Esophagus muscularis mucosa (tissue), 4 donors: ENCODE results near the gene MAP3K20. TPM values are rescaled to one million over a fixed set of nuclear protein-coding genes. Genes with fewer than 3 reads are reported as not detected.
A peak's percentile ranks its signal among the peaks of the same experiment; 100 is the strongest.

Experiments
- DNase-seq: peaks from one replicate; pipeline ENCODE4 v3.0.0-alpha.2; 2017; ENCODE audit errors: extremely low spot score
- H3K27ac ChIP-seq, 4 donors: fragments of 200-600 bp; sonication (generic); replicated peaks in 1 of 4; 1 replicate in 3 of 4; 2 replicates in 1 of 4; pipeline ENCODE4 v1.5.1; 2016 to 2019; ENCODE audit warnings: mild to moderate bottlenecking in 1 of 4
- H3K27me3 ChIP-seq, 4 donors: fragments of 200-600 bp; sonication (generic); one replicate each; pipeline versions ENCODE4 v1.5.1 to v1.6.0; 2016 to 2019
- H3K36me3 ChIP-seq, 4 donors: fragments of 200-600 bp; sonication (generic); one replicate each; pipeline ENCODE4 v1.5.1; 2016 to 2019
- H3K4me1 ChIP-seq, 4 donors: fragments of 200-600 bp; sonication (generic); one replicate each; pipeline ENCODE4 v1.5.1; 2016 to 2019
- H3K4me3 ChIP-seq, 4 donors: fragments of 200-600 bp; sonication (generic); 1 replicate in 2 of 4; 2 replicates in 2 of 4; pipeline ENCODE4 v1.5.1; 2016 to 2019; ENCODE audit warnings: mild to moderate bottlenecking in 4 of 4, moderate library complexity in 1 of 4
- H3K9me3 ChIP-seq, 4 donors: fragments of 200-600 bp; sonication (generic); 1 replicate in 3 of 4; 2 replicates in 1 of 4; pipeline ENCODE4 v1.5.1; 2016 to 2019
- EP300 ChIP-seq: sonication (generic); formaldehyde crosslinking; IDR thresholded peaks from one replicate; pipeline ENCODE4 v1.6.1; 2017; ENCODE audit warnings: antibody characterized with exemption
- POLR2A ChIP-seq: fragments of 450-650 bp; IDR thresholded peaks from one replicate; pipeline ENCODE4 v1.6.1; 2017; ENCODE audit warnings: antibody characterized with exemption, moderate library complexity, mild to moderate bottlenecking, low read depth
- POLR2AphosphoS5 ChIP-seq, 2 donors: sonication (generic); formaldehyde crosslinking; IDR thresholded peaks; one replicate each; pipeline ENCODE4 v1.6.1; 2017; ENCODE audit warnings: antibody characterized with exemption in 2 of 2
- WGBS: methylation state at CpG from one replicate; pipeline ENCODE4 v1.1.5; 2018; 5-methylcytosine and 5-hydroxymethylcytosine counted together
- intact Hi-C: fragments of 100-400 bp; cut with DNase I; formaldehyde crosslinking; loops from one replicate; pipeline ENCODE4 v1.15.1; 2023
- total RNA-seq, 4 donors: library from RNA; depleted of rRNA; stranded (reverse); fragments of >200 nt; gene quantifications; one replicate each; pipeline versions ENCODE4 v1.1.0 to v1.2.1, GENCODE V29; 2016
- TF ChIP-seq, protein P1 (sequence below), 3 experiments: fragments of 200-600 bp in 2 of 3; fragments of 450-650 bp in 1 of 3; sonication (generic) in 2 of 3; IDR thresholded peaks; one replicate each; pipeline ENCODE4 v1.5.1; 2017 to 2019; ENCODE audit warnings: antibody characterized with exemption in 3 of 3, mild to moderate bottlenecking in 2 of 3, moderate library complexity in 1 of 3

The MAP3K20 gene
- total RNA-seq, 4 donors from 2014 or later = 238 to 335 (median 267) TPM

DNA sequence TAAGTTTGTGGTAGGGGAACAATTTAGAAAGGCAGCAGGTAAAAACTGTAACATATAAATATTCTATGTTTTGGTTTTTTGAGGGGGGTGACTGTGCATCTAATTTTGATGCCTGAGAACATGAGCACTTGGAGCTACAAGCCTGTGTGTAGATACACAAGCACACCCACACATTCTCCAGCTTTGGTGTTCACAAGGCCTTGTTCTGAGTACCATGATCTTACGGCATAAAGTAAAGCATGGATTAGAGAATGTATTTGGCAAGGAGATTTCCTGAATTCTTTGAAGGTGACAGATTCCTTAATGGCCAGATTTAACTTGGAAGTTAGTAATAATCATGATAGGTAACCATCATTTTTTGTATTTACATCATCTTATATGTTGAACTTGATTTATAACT, 42.7 kb downstream of the MAP3K20 start:
- DNase-seq = no peak
- Histone ChIP-seq H3K36me3 (no peaks in the 10 kb centered on the region), H3K27me3 (no peaks in the 10 kb centered on the region), H3K27ac (peak overlapping the region in 1 of 4 donors; percentile 63), H3K4me3 (no peak overlapping the region), H3K9me3 (no peaks in the 10 kb centered on the region), H3K4me1 (peaks cover 27 to 48% (median 45%) of the 10 kb centered on the region in 4 donors)
- 50% methylated on average over 1 of the region's 1 CpG for WGBS
- no peak for TF ChIP-seq EP300
- no peak for TF ChIP-seq POLR2A
- TF ChIP-seq POLR2AphosphoS5 (IDR thresholded peaks at IDR 0.05) = no peak
- TF ChIP-seq, protein P1, sequence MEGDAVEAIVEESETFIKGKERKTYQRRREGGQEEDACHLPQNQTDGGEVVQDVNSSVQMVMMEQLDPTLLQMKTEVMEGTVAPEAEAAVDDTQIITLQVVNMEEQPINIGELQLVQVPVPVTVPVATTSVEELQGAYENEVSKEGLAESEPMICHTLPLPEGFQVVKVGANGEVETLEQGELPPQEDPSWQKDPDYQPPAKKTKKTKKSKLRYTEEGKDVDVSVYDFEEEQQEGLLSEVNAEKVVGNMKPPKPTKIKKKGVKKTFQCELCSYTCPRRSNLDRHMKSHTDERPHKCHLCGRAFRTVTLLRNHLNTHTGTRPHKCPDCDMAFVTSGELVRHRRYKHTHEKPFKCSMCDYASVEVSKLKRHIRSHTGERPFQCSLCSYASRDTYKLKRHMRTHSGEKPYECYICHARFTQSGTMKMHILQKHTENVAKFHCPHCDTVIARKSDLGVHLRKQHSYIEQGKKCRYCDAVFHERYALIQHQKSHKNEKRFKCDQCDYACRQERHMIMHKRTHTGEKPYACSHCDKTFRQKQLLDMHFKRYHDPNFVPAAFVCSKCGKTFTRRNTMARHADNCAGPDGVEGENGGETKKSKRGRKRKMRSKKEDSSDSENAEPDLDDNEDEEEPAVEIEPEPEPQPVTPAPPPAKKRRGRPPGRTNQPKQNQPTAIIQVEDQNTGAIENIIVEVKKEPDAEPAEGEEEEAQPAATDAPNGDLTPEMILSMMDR (IDR thresholded peaks at IDR 0.05) = no peak
- intact Hi-C loops = no loop called here

DNA sequence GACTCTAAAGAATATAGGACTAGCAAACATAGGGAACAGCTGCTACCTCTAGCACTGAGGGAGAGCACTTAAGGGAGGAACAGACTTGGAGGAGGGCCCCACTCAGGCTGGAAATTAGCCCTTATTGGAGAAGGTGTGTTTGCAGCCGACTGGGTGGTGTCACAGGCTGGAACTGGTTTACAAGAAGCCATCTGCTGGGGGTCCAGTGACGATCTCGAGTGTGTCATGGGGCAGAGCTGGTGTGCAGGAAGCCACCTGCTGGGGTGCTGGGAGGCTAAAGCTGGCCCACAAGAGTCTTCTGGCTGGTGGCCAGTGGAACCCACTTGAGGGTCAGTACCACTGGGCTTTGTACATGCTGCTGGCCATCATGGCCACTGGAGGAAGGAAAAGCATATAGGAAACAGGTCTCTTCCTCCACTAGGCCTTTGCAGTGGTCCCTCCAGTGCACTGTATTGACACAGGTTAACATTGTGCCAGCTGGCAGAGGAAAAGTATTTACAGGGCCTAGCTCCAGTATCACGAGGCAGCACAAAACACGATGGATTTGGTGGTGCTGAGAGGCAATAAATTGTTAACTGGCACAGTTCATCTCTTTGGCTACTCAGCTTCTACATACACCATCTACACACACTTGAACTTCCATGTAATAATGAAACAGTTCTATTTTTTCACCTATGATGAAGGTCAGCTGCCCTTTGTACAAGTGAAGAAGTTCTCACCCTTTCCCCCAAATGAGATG, 43.6 kb downstream of the MAP3K20 start:
- Histone ChIP-seq H3K36me3 (no peaks in the 10 kb centered on the region), H3K27me3 (no peaks in the 10 kb centered on the region), H3K4me3 (no peak overlapping the region), H3K27ac (peak overlapping the region; percentile 60 to 67 (median 62)), H3K4me1 (peaks cover 36 to 55% (median 51%) of the 10 kb centered on the region in 4 donors), H3K9me3 (no peaks in the 10 kb centered on the region)
- DNase-seq = no peak
- TF ChIP-seq POLR2A (no peak), POLR2AphosphoS5 (IDR thresholded peaks at IDR 0.05) (peak in 1 of 2 donors; percentile 48)
- 45% methylated on average over 5 of the region's 5 CpGs for WGBS
- intact Hi-C loops = no loop called here

DNA sequence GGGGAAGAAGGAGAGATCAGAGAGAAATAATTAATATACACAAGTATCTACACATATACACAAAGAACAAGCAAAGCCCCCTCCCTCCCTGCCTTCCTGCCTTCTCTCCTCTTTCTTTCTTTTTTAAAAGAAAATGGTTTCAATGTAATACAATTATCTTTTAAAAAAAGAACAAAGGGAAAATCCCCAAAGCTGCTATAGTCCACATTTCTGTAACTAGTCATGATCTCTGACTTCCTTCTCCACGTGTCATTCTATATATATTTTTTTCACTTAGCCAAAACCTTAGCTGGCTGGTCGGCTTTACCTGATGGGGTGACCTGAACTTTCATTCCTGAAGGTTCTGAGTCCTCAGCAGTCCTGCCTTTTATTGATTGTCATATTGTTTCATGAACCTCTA, 44.3 kb downstream of the MAP3K20 start:
- Histone ChIP-seq H3K27me3 (no peaks in the 10 kb centered on the region), H3K4me3 (no peak overlapping the region), H3K36me3 (no peaks in the 10 kb centered on the region), H3K4me1 (peaks cover 43 to 62% (median 58%) of the 10 kb centered on the region in 4 donors), H3K9me3 (no peaks in the 10 kb centered on the region), H3K27ac (peak overlapping the region; percentile 60 to 67 (median 62))
- DNase-seq = no peak
- TF ChIP-seq, protein P1 (IDR thresholded peaks at IDR 0.05) = no peak
- no peak for TF ChIP-seq EP300
- no peak for TF ChIP-seq POLR2AphosphoS5 (IDR thresholded peaks at IDR 0.05)
- TF ChIP-seq POLR2A = no peak
- intact Hi-C loops = no loop called here
- WGBS = 47% methylated on average over 2 of the region's 2 CpGs

DNA sequence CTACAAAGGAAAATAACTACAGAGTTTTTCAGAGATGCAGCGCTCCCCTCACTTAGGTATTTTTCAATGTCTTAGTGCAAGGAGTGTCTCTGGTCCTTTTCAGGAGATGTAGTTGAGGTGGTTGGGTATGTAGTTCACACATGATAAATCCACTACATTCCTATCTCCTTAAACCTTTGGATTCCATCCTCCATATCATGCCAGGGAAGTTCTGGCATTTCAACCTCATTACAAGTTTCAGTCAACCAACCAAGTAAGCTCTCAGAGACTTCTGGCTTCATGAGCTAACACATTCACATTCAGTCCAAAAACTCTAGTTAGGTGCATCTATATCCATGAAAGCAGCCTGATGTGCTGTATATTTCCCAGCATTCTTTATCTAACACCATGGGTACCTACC, 47.3 kb downstream of the MAP3K20 start:
- H3K4me1 ChIP-seq = peaks cover 37 to 57% (median 46%) of the 10 kb centered on the region in 4 donors
- H3K27me3 ChIP-seq = no peaks in the 10 kb centered on the region
- 92% methylated on average over 1 of the region's 1 CpG for WGBS
- H3K9me3 ChIP-seq = no peaks in the 10 kb centered on the region
- no peak overlapping the region for H3K27ac ChIP-seq
- no peak for DNase-seq
- TF ChIP-seq POLR2AphosphoS5 (IDR thresholded peaks at IDR 0.05) (no peak), EP300 (no peak), POLR2A (no peak)
- TF ChIP-seq, protein P1 (IDR thresholded peaks at IDR 0.05) = no peak
- intact Hi-C loops = no loop called here
- H3K36me3 ChIP-seq = no peaks in the 10 kb centered on the region
- no peak overlapping the region for H3K4me3 ChIP-seq

DNA sequence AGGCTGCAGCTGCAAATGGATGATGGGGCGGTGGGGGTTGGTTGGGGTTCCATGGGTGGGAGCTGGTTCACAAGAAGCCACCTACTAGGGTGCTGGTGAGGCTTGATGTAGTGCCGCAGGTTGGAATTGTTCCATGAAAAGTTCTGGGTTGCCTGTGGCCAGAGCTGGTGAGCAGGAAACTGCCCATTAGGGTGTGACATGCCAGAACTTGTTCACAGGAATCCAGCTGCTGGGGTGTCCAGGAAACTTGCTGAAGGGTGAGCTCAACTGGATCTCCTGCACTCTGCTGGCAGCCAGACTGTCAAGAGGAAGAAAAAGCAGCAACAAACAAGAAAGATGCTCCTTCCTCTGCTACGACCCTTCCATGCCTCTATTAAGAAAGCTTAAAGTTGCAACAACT, 48.8 kb downstream of the MAP3K20 start:
- H3K27ac ChIP-seq = peak overlapping the region in 2 of 4 donors; percentile 31 to 33
- no peaks in the 10 kb centered on the region for H3K36me3 ChIP-seq
- H3K4me3 ChIP-seq = no peak overlapping the region
- peaks cover 31 to 50% (median 39%) of the 10 kb centered on the region in 4 donors for H3K4me1 ChIP-seq
- no peaks in the 10 kb centered on the region for H3K27me3 ChIP-seq
- DNase-seq = no peak
- intact Hi-C loops = no loop called here
- H3K9me3 ChIP-seq = no peaks in the 10 kb centered on the region
- TF ChIP-seq EP300 = no peak
- no peak for TF ChIP-seq POLR2A
- TF ChIP-seq, protein P1 (IDR thresholded peaks at IDR 0.05) = no peak
- TF ChIP-seq POLR2AphosphoS5 (IDR thresholded peaks at IDR 0.05) = no peak
- 74% methylated on average over 3 of the region's 3 CpGs for WGBS
